Measurements from ENCODE around the gene SNX5. TPM values are rescaled to one million over a fixed set of nuclear protein-coding genes. Genes with fewer than 3 reads are reported as not detected.

The SNX5 gene
- total and polyA plus RNA-seq, 10 of the 15 experiments (the other 5 are each of a cell fraction or from before 2014, with no cell fraction given), result 92.9 to 316 (median 245) TPM

DNA sequence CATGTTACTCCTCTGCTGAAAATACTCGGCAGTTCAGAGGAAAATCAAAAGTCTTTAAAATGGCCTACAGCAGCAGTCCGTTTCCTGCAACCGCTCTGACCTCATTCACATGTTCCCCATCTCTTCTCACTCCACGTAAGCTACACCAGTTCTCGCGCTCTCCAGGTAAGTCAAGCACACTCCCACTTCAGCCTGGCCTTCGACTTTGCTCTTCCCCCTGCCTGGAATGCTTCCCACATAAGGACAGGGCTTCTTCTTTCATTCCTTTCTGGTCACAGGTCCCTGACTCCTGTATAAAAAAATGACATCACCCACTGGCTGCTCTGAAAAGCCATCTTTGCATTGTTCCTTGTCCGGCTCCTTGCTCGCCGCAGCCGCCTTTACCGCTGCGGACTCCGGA, 42.9 kb upstream of the SNX5 start:
- in situ Hi-C loops (cut with MboI), result no loop called here
- no peaks in the 10 kb centered on the region for H3K27me3 ChIP-seq (replicated peaks in 1 of 2; ENCODE audit: control insufficient read depth in 2 of 2, insufficient read depth in 2 of 2, low read length in 1 of 2)
- H3K4me2 ChIP-seq (ENCODE audit: control insufficient read depth, insufficient read depth), result no peak overlapping the region
- no peak overlapping the region for H2AFZ ChIP-seq (ENCODE audit: control insufficient read depth, low read depth, low read length)
- H3K27ac ChIP-seq (ENCODE audit: control insufficient read depth, insufficient read depth), result no peak overlapping the region
- H3K79me2 ChIP-seq (ENCODE audit: control insufficient read depth, insufficient read depth, low read length), result no peaks in the 10 kb centered on the region
- TF ChIP-seq SMAD5 (IDR thresholded peaks at IDR 0.05; ENCODE audit: low read depth) (no peak), TCF12 (IDR thresholded peaks at IDR 0.05; ENCODE audit: low read depth, low read length) (no peak), EGR1 (IDR thresholded peaks at IDR 0.05; ENCODE audit: borderline replicate concordance in 1 of 2, low read depth in 2 of 2, low read length in 2 of 2) (no peak), PML (IDR thresholded peaks at IDR 0.05; ENCODE audit: low read length) (no peak), ZNF622 (IDR thresholded peaks at IDR 0.05) (no peak), RAD21 (IDR thresholded peaks at IDR 0.05; ENCODE audit: insufficient read depth, low read depth, low read length) (no peak), TCF3 (IDR thresholded peaks at IDR 0.05; ENCODE audit: borderline replicate concordance, insufficient read depth, low read depth, low read length) (no peak), NR2C1 (IDR thresholded peaks at IDR 0.05) (no peak), BACH1 (IDR thresholded peaks at IDR 0.05; ENCODE audit: borderline replicate concordance) (no peak), MXI1 (IDR thresholded peaks at IDR 0.05; ENCODE audit: low read depth, low read length) (no peak), POLR2AphosphoS5 (IDR thresholded peaks at IDR 0.05; ENCODE audit: low read length) (no peak), ZSCAN29 (IDR thresholded peaks at IDR 0.05) (no peak), CHD2 (IDR thresholded peaks at IDR 0.05; ENCODE audit: borderline replicate concordance, low read depth, low read length) (no peak), JUNB (IDR thresholded peaks at IDR 0.05) (no peak)
- TF ChIP-seq, protein P1, sequence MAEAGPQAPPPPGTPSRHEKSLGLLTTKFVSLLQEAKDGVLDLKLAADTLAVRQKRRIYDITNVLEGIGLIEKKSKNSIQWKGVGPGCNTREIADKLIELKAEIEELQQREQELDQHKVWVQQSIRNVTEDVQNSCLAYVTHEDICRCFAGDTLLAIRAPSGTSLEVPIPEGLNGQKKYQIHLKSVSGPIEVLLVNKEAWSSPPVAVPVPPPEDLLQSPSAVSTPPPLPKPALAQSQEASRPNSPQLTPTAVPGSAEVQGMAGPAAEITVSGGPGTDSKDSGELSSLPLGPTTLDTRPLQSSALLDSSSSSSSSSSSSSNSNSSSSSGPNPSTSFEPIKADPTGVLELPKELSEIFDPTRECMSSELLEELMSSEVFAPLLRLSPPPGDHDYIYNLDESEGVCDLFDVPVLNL (IDR thresholded peaks at IDR 0.05; ENCODE audit: low read depth, low read length), result no peak
- TF ChIP-seq, protein P2, sequence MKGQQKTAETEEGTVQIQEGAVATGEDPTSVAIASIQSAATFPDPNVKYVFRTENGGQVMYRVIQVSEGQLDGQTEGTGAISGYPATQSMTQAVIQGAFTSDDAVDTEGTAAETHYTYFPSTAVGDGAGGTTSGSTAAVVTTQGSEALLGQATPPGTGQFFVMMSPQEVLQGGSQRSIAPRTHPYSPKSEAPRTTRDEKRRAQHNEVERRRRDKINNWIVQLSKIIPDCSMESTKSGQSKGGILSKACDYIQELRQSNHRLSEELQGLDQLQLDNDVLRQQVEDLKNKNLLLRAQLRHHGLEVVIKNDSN (IDR thresholded peaks at IDR 0.05; ENCODE audit: borderline replicate concordance, extremely low read length, insufficient read depth, low read depth, low read length), result no peak
- ChIA-PET CTCF (no interaction called here), SMC1A (ENCODE audit: uncharacterized antibody, unreplicated experiment) (no interaction called here), POLR2A (no interaction called here), RAD21 (ENCODE audit: unreplicated experiment) (no interaction called here)
- no peak for DNase-seq (ENCODE audit: low read depth, low spot score)
- intact Hi-C loops (cut with micrococcal nuclease; ENCODE audit: unreplicated experiment), result no loop called here
- no peak overlapping the region for H3K4me3 ChIP-seq
- no peaks in the 10 kb centered on the region for H3K36me3 ChIP-seq (ENCODE audit: control insufficient read depth in 2 of 2, insufficient read depth in 2 of 2, low read length in 1 of 2)
- no peaks in the 10 kb centered on the region for H3K4me1 ChIP-seq (ENCODE audit: control insufficient read depth, insufficient read depth, low read length)
- no peak for ATAC-seq
- FAIRE-seq, result no peak
- no TSS peak for BruUV-seq (replicated peaks)
- no peaks in the 10 kb centered on the region for H4K20me1 ChIP-seq (ENCODE audit: control insufficient read depth, insufficient read depth)
- H3K9ac ChIP-seq (ENCODE audit: control insufficient read depth, insufficient read depth, low read length), result no peak overlapping the region
- no peaks in the 10 kb centered on the region for H3K9me3 ChIP-seq (replicated peaks; ENCODE audit: control insufficient read depth, insufficient read depth, low read length)
- WGBS (ENCODE audit: insufficient coverage, insufficient replicate concordance, low lambda C conversion rate, missing lambda C conversion rate), result 87% methylated on average over 14 of the region's 14 CpGs
